Measurements from ENCODE around the gene ZMIZ1. TPM values are rescaled to one million over a fixed set of nuclear protein-coding genes. Genes with fewer than 3 reads are reported as not detected.

ZMIZ1 gene
- total RNA-seq, 4 donors from 2014 or later, result 65.5 to 88.2 (median 69.3) TPM

GRCh38 chr10:79326361-79327089 is 257.8 kb downstream of the ZMIZ1 start:
- WGBS, 2 donors, result 97% methylated on average over 3 of the region's 3 CpGs
- Histone ChIP-seq H3K36me3 (no peaks in the 10 kb centered on the region), H3K27me3 (no peaks in the 10 kb centered on the region), H3K4me3 (no peak overlapping the region), H3K4me1 (peaks cover 0 to 5% (median 0%) of the 10 kb centered on the region in 4 donors), H3K9me3 (no peaks in the 10 kb centered on the region), H3K27ac (no peak overlapping the region)
- DNase-seq (ENCODE audit: low spot score in 2 of 2), result no peak
- no peak for TF ChIP-seq POLR2A (IDR thresholded peaks at IDR 0.05)

- no peak overlapping the region for H3K4me3 ChIP-seq
- no peak for DNase-seq (ENCODE audit: low spot score in 2 of 2)
- H3K9me3 ChIP-seq, result no peaks in the 10 kb centered on the region
- 90 to 91% methylated on average over 7 to 8 of the region's 8 CpGs for WGBS, 2 donors
- H3K27me3 ChIP-seq, result no peaks in the 10 kb centered on the region
- no peaks in the 10 kb centered on the region for H3K36me3 ChIP-seq
- no peak overlapping the region for H3K27ac ChIP-seq
- H3K4me1 ChIP-seq, result peaks cover 0 to 5% (median 0%) of the 10 kb centered on the region in 4 donors
- TF ChIP-seq POLR2A (IDR thresholded peaks at IDR 0.05) (no peak), EP300 (IDR thresholded peaks at IDR 0.05) (no peak)
- TF ChIP-seq, protein P1, sequence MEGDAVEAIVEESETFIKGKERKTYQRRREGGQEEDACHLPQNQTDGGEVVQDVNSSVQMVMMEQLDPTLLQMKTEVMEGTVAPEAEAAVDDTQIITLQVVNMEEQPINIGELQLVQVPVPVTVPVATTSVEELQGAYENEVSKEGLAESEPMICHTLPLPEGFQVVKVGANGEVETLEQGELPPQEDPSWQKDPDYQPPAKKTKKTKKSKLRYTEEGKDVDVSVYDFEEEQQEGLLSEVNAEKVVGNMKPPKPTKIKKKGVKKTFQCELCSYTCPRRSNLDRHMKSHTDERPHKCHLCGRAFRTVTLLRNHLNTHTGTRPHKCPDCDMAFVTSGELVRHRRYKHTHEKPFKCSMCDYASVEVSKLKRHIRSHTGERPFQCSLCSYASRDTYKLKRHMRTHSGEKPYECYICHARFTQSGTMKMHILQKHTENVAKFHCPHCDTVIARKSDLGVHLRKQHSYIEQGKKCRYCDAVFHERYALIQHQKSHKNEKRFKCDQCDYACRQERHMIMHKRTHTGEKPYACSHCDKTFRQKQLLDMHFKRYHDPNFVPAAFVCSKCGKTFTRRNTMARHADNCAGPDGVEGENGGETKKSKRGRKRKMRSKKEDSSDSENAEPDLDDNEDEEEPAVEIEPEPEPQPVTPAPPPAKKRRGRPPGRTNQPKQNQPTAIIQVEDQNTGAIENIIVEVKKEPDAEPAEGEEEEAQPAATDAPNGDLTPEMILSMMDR (IDR thresholded peaks at IDR 0.05), result no peak
Measured at GRCh38 chr10:79327090-79327457, 258.3 kb downstream of the ZMIZ1 start.

- Histone ChIP-seq H3K36me3 (no peaks in the 10 kb centered on the region), H3K4me1 (no peaks in the 10 kb centered on the region), H3K27me3 (no peaks in the 10 kb centered on the region), H3K9me3 (no peaks in the 10 kb centered on the region), H3K27ac (no peak overlapping the region), H3K4me3 (no peak overlapping the region)
- no peak for DNase-seq (ENCODE audit: low spot score in 2 of 2)
- TF ChIP-seq, protein P1 (IDR thresholded peaks at IDR 0.05), result no peak
- TF ChIP-seq EP300 (IDR thresholded peaks at IDR 0.05) (no peak), POLR2A (IDR thresholded peaks at IDR 0.05) (no peak)
- 95% methylated on average over 6 of the region's 6 CpGs for WGBS, 2 donors
Measured at GRCh38 chr10:79328147-79328701, 259.5 kb downstream of the ZMIZ1 start.

GRCh38 chr10:79328737-79329504 is 260.2 kb downstream of the ZMIZ1 start:
- Histone ChIP-seq H3K4me1 (no peaks in the 10 kb centered on the region), H3K27ac (no peak overlapping the region), H3K27me3 (no peaks in the 10 kb centered on the region), H3K9me3 (no peaks in the 10 kb centered on the region), H3K4me3 (no peak overlapping the region), H3K36me3 (no peaks in the 10 kb centered on the region)
- no peak for TF ChIP-seq POLR2A (IDR thresholded peaks at IDR 0.05)
- no peak for TF ChIP-seq EP300 (IDR thresholded peaks at IDR 0.05)
- TF ChIP-seq, protein P1 (IDR thresholded peaks at IDR 0.05), result no peak
- WGBS, 2 donors, result 94 to 95% methylated on average over 14 of the region's 14 CpGs
- DNase-seq (ENCODE audit: low spot score in 2 of 2), result no peak

- no peak overlapping the region for H3K4me3 ChIP-seq
- no peak for DNase-seq (ENCODE audit: low spot score in 2 of 2)
- no peaks in the 10 kb centered on the region for H3K9me3 ChIP-seq
- no peaks in the 10 kb centered on the region for H3K4me1 ChIP-seq
- H3K36me3 ChIP-seq, result no peaks in the 10 kb centered on the region
- H3K27me3 ChIP-seq, result no peaks in the 10 kb centered on the region
- no peak overlapping the region for H3K27ac ChIP-seq
- TF ChIP-seq EP300 (IDR thresholded peaks at IDR 0.05) (no peak), POLR2A (IDR thresholded peaks at IDR 0.05) (no peak)
- TF ChIP-seq, protein P1 (IDR thresholded peaks at IDR 0.05), result no peak
- 86 to 92% methylated on average over 9 of the region's 9 CpGs for WGBS, 2 donors
Measured at GRCh38 chr10:79329529-79329928, 260.8 kb downstream of the ZMIZ1 start.
